Mesothelial cell of epicardium (in vitro differentiated cells): ENCODE results near the gene MYO1D. TPM values are rescaled to one million over a fixed set of nuclear protein-coding genes. Genes with fewer than 3 reads are reported as not detected.

ENCODE experiments used
- DNase-seq, 2 experiments: peaks; one replicate each; pipeline ENCODE4 v3.0.0; 2021; ENCODE audit warnings: low spot score in 2 of 2; ENCODE audit not compliant: unreplicated experiment in 2 of 2
- H3K27ac Mint-ChIP-seq: 2 replicates; pipeline ENCODE4 v1.8.0; 2021; ENCODE audit warnings: mixed read lengths
- H3K27me3 Mint-ChIP-seq: 2 replicates; pipeline ENCODE4 v1.8.0; 2021; ENCODE audit warnings: low read depth, mixed read lengths
- H3K36me3 Mint-ChIP-seq: 2 replicates; pipeline ENCODE4 v1.8.0; 2021; ENCODE audit warnings: mixed read lengths
- H3K4me1 Mint-ChIP-seq: 2 replicates; pipeline ENCODE4 v1.8.0; 2021; ENCODE audit warnings: mixed read lengths
- H3K4me3 Mint-ChIP-seq: 2 replicates; pipeline ENCODE4 v1.8.0; 2021; ENCODE audit warnings: mild to moderate bottlenecking, moderate library complexity, mixed read lengths
- H3K9me3 Mint-ChIP-seq: 2 replicates; pipeline ENCODE4 v1.8.0; 2021; ENCODE audit warnings: mixed read lengths
- CTCF ChIP-seq: fragments of 200-600 bp; sonication (generic); IDR thresholded peaks from one replicate; pipeline ENCODE4 v1.5.0; 2021; ENCODE audit warnings: antibody characterized with exemption; ENCODE audit not compliant: unreplicated experiment
- total RNA-seq: library from RNA; stranded (reverse); gene quantifications from 3 replicates; pipeline ENCODE4 v1.2.1, GENCODE V29; 2021

Gene MYO1D
- total RNA-seq, 1 donor from 2014 or later, result 48.6 TPM

- no peak overlapping the region for H3K4me3 Mint-ChIP-seq
- no peak overlapping the region for H3K27ac Mint-ChIP-seq
Observed at GRCh38 chr17:32609085-32609484, 267.8 kb downstream of the MYO1D start.

GRCh38 chr17:32608267-32608666, 268.7 kb downstream of the MYO1D start:
- H3K4me1 Mint-ChIP-seq, result no peaks in the 10 kb centered on the region
- peaks cover 26% of the 10 kb centered on the region for H3K36me3 Mint-ChIP-seq
- no peak for DNase-seq
- H3K27me3 Mint-ChIP-seq, result no peaks in the 10 kb centered on the region
- no peak for TF ChIP-seq CTCF
- H3K4me3 Mint-ChIP-seq, result no peak overlapping the region
- peaks cover 13% of the 10 kb centered on the region for H3K9me3 Mint-ChIP-seq
- H3K27ac Mint-ChIP-seq, result no peak overlapping the region

More at GRCh38 chr17:32609085-32609484, 267.8 kb downstream of the MYO1D start:
- H3K9me3 Mint-ChIP-seq, result peaks cover 13% of the 10 kb centered on the region
- no peaks in the 10 kb centered on the region for H3K27me3 Mint-ChIP-seq
- TF ChIP-seq CTCF, result no peak
- peaks cover 26% of the 10 kb centered on the region for H3K36me3 Mint-ChIP-seq
- no peak for DNase-seq
- H3K4me1 Mint-ChIP-seq, result no peaks in the 10 kb centered on the region

GRCh38 chr17:32604966-32605365, 272.0 kb downstream of the MYO1D start:
- Mint-ChIP-seq H3K27me3 (no peaks in the 10 kb centered on the region), H3K36me3 (peaks cover 48% of the 10 kb centered on the region), H3K9me3 (peaks cover 25% of the 10 kb centered on the region), H3K4me3 (no peak overlapping the region), H3K4me1 (no peaks in the 10 kb centered on the region), H3K27ac (no peak overlapping the region)
- TF ChIP-seq CTCF, result no peak
- DNase-seq, result no peak

DNA sequence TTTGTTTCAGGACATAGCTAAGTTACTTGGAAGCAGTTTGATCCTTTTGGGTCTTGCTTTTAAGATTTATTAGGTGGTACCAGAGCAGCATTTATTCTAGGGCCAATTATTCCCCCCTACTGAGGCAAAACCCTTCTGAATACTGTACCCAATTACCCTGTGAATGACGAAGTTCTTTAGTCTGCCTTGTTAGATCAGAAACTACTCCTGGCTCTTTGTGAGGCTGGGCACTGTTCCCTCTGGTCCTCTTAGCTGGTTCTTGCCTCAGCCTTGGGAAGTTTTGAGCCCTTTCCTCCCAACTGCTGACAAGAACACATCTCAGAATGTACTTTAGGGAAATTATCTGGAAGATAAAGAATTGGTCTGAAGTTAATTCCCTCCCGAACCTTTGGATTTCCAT, 274.5 kb downstream of the MYO1D start:
- Mint-ChIP-seq H3K4me3 (no peak overlapping the region), H3K9me3 (peaks cover 21% of the 10 kb centered on the region), H3K27me3 (no peaks in the 10 kb centered on the region), H3K27ac (no peak overlapping the region), H3K4me1 (no peaks in the 10 kb centered on the region), H3K36me3 (peaks cover 44% of the 10 kb centered on the region)
- no peak for DNase-seq
- no peak for TF ChIP-seq CTCF

GRCh38 chr17:32601866-32602265, 275.1 kb downstream of the MYO1D start:
- Mint-ChIP-seq H3K4me3 (no peak overlapping the region), H3K9me3 (peaks cover 20% of the 10 kb centered on the region), H3K27me3 (no peaks in the 10 kb centered on the region), H3K36me3 (peaks cover 44% of the 10 kb centered on the region), H3K27ac (no peak overlapping the region), H3K4me1 (no peaks in the 10 kb centered on the region)
- TF ChIP-seq CTCF, result no peak
- no peak for DNase-seq

DNA sequence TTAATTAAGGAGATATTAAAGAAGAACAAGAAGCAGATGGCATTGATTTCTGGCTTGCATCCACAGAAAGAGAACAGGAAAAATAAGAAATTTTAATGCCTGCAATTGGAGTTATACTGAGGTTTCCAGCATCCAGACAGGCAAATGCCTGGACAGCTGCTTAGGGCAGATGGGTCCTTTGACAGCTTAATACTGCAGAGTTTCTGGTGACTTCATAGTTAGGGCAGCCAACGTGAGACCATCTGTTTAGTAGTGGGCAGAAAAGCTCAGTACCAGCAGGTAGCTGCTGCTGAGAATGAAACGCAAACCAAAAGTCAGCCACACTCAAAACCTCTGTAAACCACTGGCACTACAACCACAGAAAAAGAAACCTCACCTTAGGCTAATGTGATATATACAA, 280.3 kb downstream of the MYO1D start:
- Mint-ChIP-seq H3K9me3 (peaks cover 20% of the 10 kb centered on the region), H3K27ac (no peak overlapping the region), H3K27me3 (no peaks in the 10 kb centered on the region), H3K4me3 (no peak overlapping the region), H3K36me3 (peaks cover 29% of the 10 kb centered on the region), H3K4me1 (no peaks in the 10 kb centered on the region)
- DNase-seq, result no peak
- no peak for TF ChIP-seq CTCF
